ENCODE data around the gene UMAD1. TPM values are rescaled to one million over a fixed set of nuclear protein-coding genes. Genes with fewer than 3 reads are reported as not detected.

UMAD1 gene
- total and polyA plus RNA-seq, 2 donors (not counting 3 experiments of a cell fraction or from before 2014, with no cell fraction given): 5.6 to 6.6 TPM

DNA sequence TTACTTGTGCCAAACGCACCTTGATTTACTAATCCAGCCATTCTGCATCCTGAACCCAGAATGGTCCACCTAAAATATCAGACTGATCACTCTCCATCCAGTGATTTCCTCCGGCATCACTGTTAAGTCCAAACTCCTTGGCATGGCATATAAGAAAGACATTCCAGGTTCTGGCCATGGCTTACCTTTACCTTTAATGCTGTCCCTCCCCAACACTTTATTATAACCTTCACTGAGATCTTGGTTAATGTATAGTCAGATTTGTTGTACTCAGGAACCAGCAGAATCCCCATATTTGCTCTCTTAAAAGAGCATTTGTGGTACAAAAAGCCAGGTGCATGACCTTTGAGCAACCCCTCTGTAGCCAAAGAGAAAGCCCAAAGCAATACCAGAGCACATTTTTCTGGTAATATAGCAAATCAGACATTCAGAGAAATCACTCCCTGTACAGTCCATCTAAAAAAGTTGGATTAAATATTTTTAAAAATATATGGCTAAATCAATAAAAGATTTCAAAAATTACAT lies 10.2 kb downstream of the UMAD1 start:
- ChIA-PET CTCF (no interaction called here), POLR2A (no interaction called here)
- no peak overlapping the region for H3K9ac ChIP-seq (replicated peaks; ENCODE audit: extremely low read depth, insufficient read depth, low read length)
- no peaks in the 10 kb centered on the region for H3K9me1 ChIP-seq (replicated peaks; ENCODE audit: control insufficient read depth, extremely low read depth, insufficient read depth, low read length)
- intact Hi-C loops (cut with micrococcal nuclease) (no loop called here), dilution Hi-C loops (cut with MboI; ENCODE audit: extremely low pct_ligation_motif_present, low sequenced_read_pairs) (no loop called here)
- no peak for DNase-seq (ENCODE audit: low read depth, low spot score)
- no TSS peak for BruUV-seq (replicated peaks)
- no peaks in the 10 kb centered on the region for H4K20me1 ChIP-seq (replicated peaks; ENCODE audit: control insufficient read depth, extremely low read depth, insufficient read depth, low read length)
- H3K4me1 ChIP-seq (ENCODE audit: control insufficient read depth, extremely low read depth, insufficient read depth, low read length): no peaks in the 10 kb centered on the region
- TF ChIP-seq, protein P1, sequence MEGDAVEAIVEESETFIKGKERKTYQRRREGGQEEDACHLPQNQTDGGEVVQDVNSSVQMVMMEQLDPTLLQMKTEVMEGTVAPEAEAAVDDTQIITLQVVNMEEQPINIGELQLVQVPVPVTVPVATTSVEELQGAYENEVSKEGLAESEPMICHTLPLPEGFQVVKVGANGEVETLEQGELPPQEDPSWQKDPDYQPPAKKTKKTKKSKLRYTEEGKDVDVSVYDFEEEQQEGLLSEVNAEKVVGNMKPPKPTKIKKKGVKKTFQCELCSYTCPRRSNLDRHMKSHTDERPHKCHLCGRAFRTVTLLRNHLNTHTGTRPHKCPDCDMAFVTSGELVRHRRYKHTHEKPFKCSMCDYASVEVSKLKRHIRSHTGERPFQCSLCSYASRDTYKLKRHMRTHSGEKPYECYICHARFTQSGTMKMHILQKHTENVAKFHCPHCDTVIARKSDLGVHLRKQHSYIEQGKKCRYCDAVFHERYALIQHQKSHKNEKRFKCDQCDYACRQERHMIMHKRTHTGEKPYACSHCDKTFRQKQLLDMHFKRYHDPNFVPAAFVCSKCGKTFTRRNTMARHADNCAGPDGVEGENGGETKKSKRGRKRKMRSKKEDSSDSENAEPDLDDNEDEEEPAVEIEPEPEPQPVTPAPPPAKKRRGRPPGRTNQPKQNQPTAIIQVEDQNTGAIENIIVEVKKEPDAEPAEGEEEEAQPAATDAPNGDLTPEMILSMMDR (IDR thresholded peaks at IDR 0.05; ENCODE audit: extremely low read depth in 1 of 2, insufficient read depth in 1 of 2, low read depth in 1 of 2, low read length in 2 of 2): no peak
- TF ChIP-seq POLR2A (IDR thresholded peaks at IDR 0.05; ENCODE audit: low read depth, low read length) (no peak), JUN (IDR thresholded peaks at IDR 0.05; ENCODE audit: borderline replicate concordance, insufficient read depth, insufficient read length, low read depth) (no peak), GATA2 (IDR thresholded peaks at IDR 0.05; ENCODE audit: insufficient read depth, insufficient read length, low read depth, low read length) (no peak), MYC (IDR thresholded peaks at IDR 0.05; ENCODE audit: low read depth, low read length) (no peak), FOS (IDR thresholded peaks at IDR 0.05; ENCODE audit: borderline replicate concordance, insufficient read depth, low read length) (no peak)
- H3K4me3 ChIP-seq (replicated peaks in 1 of 3; ENCODE audit: insufficient read depth in 1 of 3, low read depth in 1 of 3, low read length in 3 of 3): no peak overlapping the region
- H2AFZ ChIP-seq (ENCODE audit: low read depth, low read length): no peak overlapping the region
- H3K4me2 ChIP-seq (ENCODE audit: insufficient read depth, low read length): no peak overlapping the region
- H3K36me3 ChIP-seq (ENCODE audit: control insufficient read depth in 2 of 2, extremely low read depth in 1 of 2, insufficient read depth in 2 of 2, low read length in 2 of 2): no peaks in the 10 kb centered on the region
- H3K27me3 ChIP-seq (ENCODE audit: control insufficient read depth in 2 of 2, insufficient read depth in 2 of 2, low read length in 2 of 2): no peaks in the 10 kb centered on the region
- H3K27ac ChIP-seq (ENCODE audit: insufficient read depth, low read depth, low read length): no peak overlapping the region
- H3K9me3 ChIP-seq (replicated peaks; ENCODE audit: control insufficient read depth, insufficient read depth, low read length): no peaks in the 10 kb centered on the region
- FAIRE-seq: no peak
- H3K79me2 ChIP-seq (ENCODE audit: control insufficient read depth, insufficient read depth, low read length): no peaks in the 10 kb centered on the region

- DNase-seq (ENCODE audit: low read depth, low spot score) (no peak), FAIRE-seq (no peak)
- intact Hi-C loops (cut with micrococcal nuclease) (no loop called here), dilution Hi-C loops (cut with MboI; ENCODE audit: extremely low pct_ligation_motif_present, low sequenced_read_pairs) (no loop called here)
- Histone ChIP-seq H3K4me3 (replicated peaks in 1 of 3; ENCODE audit: insufficient read depth in 1 of 3, low read depth in 1 of 3, low read length in 3 of 3) (no peak overlapping the region), H3K9me3 (replicated peaks; ENCODE audit: control insufficient read depth, insufficient read depth, low read length) (no peaks in the 10 kb centered on the region), H3K27me3 (ENCODE audit: control insufficient read depth in 2 of 2, insufficient read depth in 2 of 2, low read length in 2 of 2) (no peaks in the 10 kb centered on the region), H3K4me2 (ENCODE audit: insufficient read depth, low read length) (no peak overlapping the region), H3K4me1 (ENCODE audit: control insufficient read depth, extremely low read depth, insufficient read depth, low read length) (no peaks in the 10 kb centered on the region), H3K9me1 (replicated peaks; ENCODE audit: control insufficient read depth, extremely low read depth, insufficient read depth, low read length) (no peaks in the 10 kb centered on the region), H3K9ac (replicated peaks; ENCODE audit: extremely low read depth, insufficient read depth, low read length) (no peak overlapping the region), H4K20me1 (replicated peaks; ENCODE audit: control insufficient read depth, extremely low read depth, insufficient read depth, low read length) (no peaks in the 10 kb centered on the region), H2AFZ (ENCODE audit: low read depth, low read length) (no peak overlapping the region), H3K36me3 (ENCODE audit: control insufficient read depth in 2 of 2, extremely low read depth in 1 of 2, insufficient read depth in 2 of 2, low read length in 2 of 2) (no peaks in the 10 kb centered on the region), H3K27ac (ENCODE audit: insufficient read depth, low read depth, low read length) (no peak overlapping the region), H3K79me2 (ENCODE audit: control insufficient read depth, insufficient read depth, low read length) (no peaks in the 10 kb centered on the region)
- ChIA-PET POLR2A (no interaction called here), CTCF (no interaction called here)
- no TSS peak for BruUV-seq (replicated peaks)
- TF ChIP-seq MAX (IDR thresholded peaks at IDR 0.05; ENCODE audit: insufficient read depth, insufficient read length) (no peak), EZH2 (IDR thresholded peaks at IDR 0.05; ENCODE audit: borderline replicate concordance, low read depth, low read length, severe bottlenecking) (no peak), JUN (IDR thresholded peaks at IDR 0.05; ENCODE audit: borderline replicate concordance, insufficient read depth, insufficient read length, low read depth) (no peak), FOS (IDR thresholded peaks at IDR 0.05; ENCODE audit: borderline replicate concordance, insufficient read depth, low read length) (no peak), GATA2 (IDR thresholded peaks at IDR 0.05; ENCODE audit: insufficient read depth, insufficient read length, low read depth, low read length) (no peak), POLR2A (IDR thresholded peaks at IDR 0.05; ENCODE audit: low read depth, low read length) (no peak), POLR2AphosphoS5 (IDR thresholded peaks at IDR 0.05; ENCODE audit: insufficient read depth, low read depth, low read length) (no peak), MYC (IDR thresholded peaks at IDR 0.05; ENCODE audit: low read depth, low read length) (no peak)
- TF ChIP-seq, protein P1 (IDR thresholded peaks at IDR 0.05; ENCODE audit: extremely low read depth in 1 of 2, insufficient read depth in 1 of 2, low read depth in 1 of 2, low read length in 2 of 2): no peak
These were observed 10.9 kb downstream of the UMAD1 start for GRCh38 chr7:7651479-7651878.
